ENCODE data around the gene EPHA8. TPM values are rescaled to one million over a fixed set of nuclear protein-coding genes. Genes with fewer than 3 reads are reported as not detected.

The EPHA8 gene
- under 0.01 TPM in 1 of 2 replicates, not detected in the other for total RNA-seq

GRCh38 chr1:22562584-22563583 lies at the start of gene EPHA8:
TSS of gene EPHA8 (plus strand) at chr1:22563489. CDS start at chr1:22563636, 147 bp downstream.

DNA sequence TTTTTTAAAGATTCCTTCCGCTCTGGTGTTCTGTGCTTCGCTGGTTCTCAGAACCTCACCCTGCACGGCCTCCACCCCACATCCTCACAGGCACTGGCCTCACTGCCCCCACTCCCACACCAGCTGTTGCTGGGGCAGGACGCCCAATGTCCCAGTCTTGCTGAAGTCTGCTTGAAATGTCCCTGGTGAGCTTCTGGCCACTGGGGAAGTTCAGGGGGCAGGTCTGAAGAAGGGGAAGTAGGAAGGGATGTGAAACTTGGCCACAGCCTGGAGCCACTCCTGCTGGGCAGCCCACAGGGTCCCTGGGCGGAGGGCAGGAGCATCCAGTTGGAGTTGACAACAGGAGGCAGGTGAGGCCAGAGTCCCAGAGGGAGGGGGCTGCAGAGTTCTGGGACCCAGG lies 73.1 kb downstream of the EPHA8 start, which contains the start of gene C1QA:
C1QA (plus strand) TSS at position 276 of the 400 bp plus-strand sequence. CDS start 989 bp downstream, outside the sequence.

DNA sequence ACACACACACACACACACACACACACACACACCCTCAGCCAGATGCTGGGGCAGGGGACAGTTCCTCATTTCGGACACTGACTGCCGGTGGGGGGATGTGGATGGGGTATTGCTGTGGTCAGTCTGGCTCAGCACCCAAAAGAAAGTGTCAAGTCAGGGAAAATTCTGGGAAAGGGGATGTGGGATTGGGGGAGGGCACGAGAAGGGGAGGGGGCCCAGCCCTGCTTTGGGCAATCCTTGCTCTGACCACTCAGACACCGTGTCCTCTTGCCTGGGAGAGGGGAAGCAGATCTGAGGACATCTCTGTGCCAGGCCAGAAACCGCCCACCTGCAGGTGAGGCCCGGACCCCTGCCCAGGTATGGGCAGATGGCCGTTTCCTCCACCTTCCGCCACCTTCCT lies 80.1 kb downstream of the EPHA8 start, which contains the start of gene C1QC:
C1QC (plus strand) TSS at position 253 of the 400 bp plus-strand sequence. CDS start 391 bp downstream, outside the sequence.

GRCh38 chr1:22652881-22653316 lies 89.6 kb downstream of the EPHA8 start, which contains the start of gene C1QB:
TSS of gene C1QB (plus strand) at chr1:22653236. CDS start at chr1:22659463, 6,227 bp downstream.

Other genes starting within 250 kb of the EPHA8 start
- 9.9 and 14.8 TPM in 2 replicates for gene ZBTB40, start 111.6 kb upstream of the EPHA8 start, total RNA-seq
- not detected in 2 replicates for gene C1QA, start 73.1 kb downstream of the EPHA8 start, total RNA-seq
- not detected in 2 replicates for gene C1QC, start 80.1 kb downstream of the EPHA8 start, total RNA-seq
- not detected in 2 replicates for gene C1QB, start 89.7 kb downstream of the EPHA8 start, total RNA-seq
- 3.4 and 83.6 TPM in 2 replicates for gene EPHB2, start 147.3 kb downstream of the EPHA8 start, total RNA-seq